Left ventricle myocardium inferior (tissue), 1 donor: ENCODE data around the gene ZNF714. TPM values are rescaled to one million over a fixed set of nuclear protein-coding genes. Genes with fewer than 3 reads are reported as not detected.

Experiments
- DNase-seq: peaks from one replicate; pipeline ENCODE4 v3.0.0-alpha.2; 2020
- H3K27ac ChIP-seq: fragments of 200-600 bp; replicated peaks from 2 replicates; pipeline ENCODE4 v1.8.0; 2021
- H3K27me3 ChIP-seq: fragments of 200-600 bp; 2 replicates; pipeline ENCODE4 v1.8.0; 2021; ENCODE audit warnings: low read depth
- H3K36me3 ChIP-seq: fragments of 200-600 bp; 2 replicates; pipeline ENCODE4 v1.8.0; 2021
- H3K4me1 ChIP-seq: fragments of 200-600 bp; 2 replicates; pipeline ENCODE4 v1.8.0; 2021
- H3K4me3 ChIP-seq: fragments of 200-600 bp; 2 replicates; pipeline ENCODE4 v1.8.0; 2021; ENCODE audit warnings: mild to moderate bottlenecking, moderate library complexity
- H3K9me3 ChIP-seq: fragments of 200-600 bp; replicated peaks from 2 replicates; pipeline ENCODE4 v1.8.0; 2021
- intact Hi-C: fragments of 100-400 bp; cut with micrococcal nuclease; formaldehyde crosslinking; loops from one replicate; pipeline ENCODE4 v1.11.0; 2022
- total RNA-seq: library from RNA; stranded (reverse); fragmentation: NEBNext Ultra II Directional; extraction: Animal tissue kit (Norgen Biotek cat#: 25700); gene quantifications from one replicate; pipeline ENCODE4 v1.2.1, GENCODE V29; 2021
- TF ChIP-seq, protein P1 (sequence below): fragments of 200-600 bp; IDR thresholded peaks from 2 replicates; pipeline ENCODE4 v1.8.0; 2021; ENCODE audit warnings: antibody characterized with exemption, mild to moderate bottlenecking, borderline replicate concordance
- donor health status: DM: no; HTN: yes; CAD: no; lungs with severe emphysema.

The ZNF714 gene
- total RNA-seq, 1 donor from 2014 or later, result 1.7 TPM

DNA sequence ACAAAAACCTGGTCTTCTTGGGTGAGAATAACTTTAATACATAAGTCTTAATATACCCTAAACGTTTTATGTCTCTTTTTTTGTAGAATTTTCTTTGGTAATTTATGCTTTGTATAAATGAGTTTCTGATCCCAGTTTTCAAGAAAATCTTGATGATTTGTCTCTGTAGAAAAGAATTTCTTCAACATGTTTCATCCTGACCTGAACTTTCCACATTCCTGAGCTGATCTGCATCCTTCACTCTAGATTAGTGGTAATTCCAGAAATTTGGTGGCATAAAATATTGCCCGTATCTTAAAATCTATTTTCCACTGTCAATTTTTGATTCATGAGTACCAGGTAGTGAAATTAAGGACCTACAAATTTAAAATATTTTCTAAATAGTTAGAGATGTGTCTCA lies 16.3 kb downstream of the ZNF714 start:
- no peak overlapping the region for H3K4me3 ChIP-seq
- intact Hi-C loops, result no loop called here
- TF ChIP-seq, protein P1, sequence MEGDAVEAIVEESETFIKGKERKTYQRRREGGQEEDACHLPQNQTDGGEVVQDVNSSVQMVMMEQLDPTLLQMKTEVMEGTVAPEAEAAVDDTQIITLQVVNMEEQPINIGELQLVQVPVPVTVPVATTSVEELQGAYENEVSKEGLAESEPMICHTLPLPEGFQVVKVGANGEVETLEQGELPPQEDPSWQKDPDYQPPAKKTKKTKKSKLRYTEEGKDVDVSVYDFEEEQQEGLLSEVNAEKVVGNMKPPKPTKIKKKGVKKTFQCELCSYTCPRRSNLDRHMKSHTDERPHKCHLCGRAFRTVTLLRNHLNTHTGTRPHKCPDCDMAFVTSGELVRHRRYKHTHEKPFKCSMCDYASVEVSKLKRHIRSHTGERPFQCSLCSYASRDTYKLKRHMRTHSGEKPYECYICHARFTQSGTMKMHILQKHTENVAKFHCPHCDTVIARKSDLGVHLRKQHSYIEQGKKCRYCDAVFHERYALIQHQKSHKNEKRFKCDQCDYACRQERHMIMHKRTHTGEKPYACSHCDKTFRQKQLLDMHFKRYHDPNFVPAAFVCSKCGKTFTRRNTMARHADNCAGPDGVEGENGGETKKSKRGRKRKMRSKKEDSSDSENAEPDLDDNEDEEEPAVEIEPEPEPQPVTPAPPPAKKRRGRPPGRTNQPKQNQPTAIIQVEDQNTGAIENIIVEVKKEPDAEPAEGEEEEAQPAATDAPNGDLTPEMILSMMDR, result no peak
- H3K27me3 ChIP-seq, result no peaks in the 10 kb centered on the region
- H3K9me3 ChIP-seq, result no peaks in the 10 kb centered on the region
- peaks cover 8% of the 10 kb centered on the region for H3K36me3 ChIP-seq
- H3K4me1 ChIP-seq, result no peaks in the 10 kb centered on the region
- no peak overlapping the region for H3K27ac ChIP-seq
- DNase-seq, result no peak

DNA sequence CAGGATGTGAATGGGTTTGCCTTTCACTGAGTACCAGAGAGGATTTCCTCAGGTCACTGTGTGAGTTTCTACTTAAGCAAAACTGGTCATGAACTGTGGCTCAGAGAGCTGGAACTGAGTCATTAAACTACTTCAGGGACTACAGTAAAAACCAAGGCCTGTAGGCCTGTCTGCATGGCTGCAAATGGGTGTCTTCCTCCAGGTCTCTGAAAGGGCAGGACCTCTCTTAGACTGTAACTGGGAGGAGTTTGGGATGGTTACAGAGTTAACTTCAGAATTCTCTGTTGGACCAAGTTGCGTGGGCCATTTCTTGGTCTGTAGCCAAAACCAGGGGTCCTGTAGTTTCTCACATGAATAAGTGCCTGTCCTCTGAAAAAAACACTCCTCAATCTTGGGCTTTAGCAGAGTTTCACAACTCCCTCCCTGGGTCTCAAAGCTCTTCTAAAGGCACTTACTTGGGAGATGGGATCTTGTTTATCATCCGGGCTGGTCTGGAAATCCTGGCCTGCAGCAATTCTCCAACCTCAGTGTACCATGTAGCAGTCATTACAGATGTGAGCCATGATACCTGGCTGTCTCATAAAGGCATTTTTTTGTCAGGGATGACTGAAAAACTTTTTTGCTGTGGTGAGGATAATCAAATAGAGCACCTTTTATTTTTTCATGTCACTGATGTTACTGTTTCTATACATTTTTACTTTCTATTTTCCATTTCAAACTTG lies 19.7 kb downstream of the ZNF714 start:
- TF ChIP-seq, protein P1, result no peak
- Histone ChIP-seq H3K36me3 (peaks cover 15% of the 10 kb centered on the region), H3K4me1 (no peaks in the 10 kb centered on the region), H3K4me3 (no peak overlapping the region), H3K27me3 (no peaks in the 10 kb centered on the region), H3K9me3 (no peaks in the 10 kb centered on the region), H3K27ac (no peak overlapping the region)
- DNase-seq, result no peak
- intact Hi-C loops, result no loop called here

DNA sequence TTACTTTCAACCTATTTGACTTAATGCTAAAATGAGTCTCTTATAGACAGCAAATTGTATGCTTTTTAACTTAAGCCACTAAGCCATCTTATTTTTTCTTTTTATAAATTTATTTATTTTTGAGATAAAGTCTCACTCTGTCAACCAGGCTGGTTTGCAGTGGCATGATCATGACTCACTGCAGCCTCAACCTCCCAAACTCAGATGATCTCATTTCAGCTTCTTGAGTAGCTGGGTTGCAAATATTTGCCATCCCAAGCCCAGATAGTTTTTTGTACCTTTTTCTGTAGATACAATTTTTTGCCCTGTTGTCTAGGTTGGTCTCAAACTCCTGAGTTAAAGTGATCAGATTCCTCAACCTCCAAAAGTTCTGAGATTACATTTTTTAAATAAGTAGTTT lies 27.1 kb downstream of the ZNF714 start:
- H3K4me1 ChIP-seq, result no peaks in the 10 kb centered on the region
- DNase-seq, result no peak
- no peak overlapping the region for H3K27ac ChIP-seq
- peaks cover 18% of the 10 kb centered on the region for H3K36me3 ChIP-seq
- H3K4me3 ChIP-seq, result no peak overlapping the region
- peaks cover 16% of the 10 kb centered on the region for H3K9me3 ChIP-seq
- TF ChIP-seq, protein P1, result no peak
- intact Hi-C loops, result no loop called here
- H3K27me3 ChIP-seq, result no peaks in the 10 kb centered on the region

DNA sequence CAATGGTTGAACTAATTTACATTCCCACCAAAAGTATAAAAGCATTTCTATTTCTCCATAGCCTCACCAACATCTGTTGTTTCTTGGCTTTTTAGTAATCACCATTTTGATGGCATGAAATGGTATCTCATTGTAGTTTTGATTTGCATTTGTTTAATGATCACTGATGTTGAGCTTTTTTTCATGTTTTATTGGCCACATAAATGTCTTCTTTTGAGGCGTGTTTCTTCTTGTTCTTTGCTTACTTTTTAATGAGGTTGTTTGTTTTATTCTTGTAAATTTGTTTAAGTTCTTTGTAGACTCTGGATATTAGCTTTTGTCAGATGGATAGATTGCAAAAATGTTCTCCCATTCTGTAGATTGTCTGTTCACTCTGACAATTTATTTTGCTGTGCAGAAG lies 28.2 kb downstream of the ZNF714 start:
- no peak overlapping the region for H3K27ac ChIP-seq
- intact Hi-C loops, result no loop called here
- no peak for DNase-seq
- TF ChIP-seq, protein P1, result no peak
- H3K4me3 ChIP-seq, result no peak overlapping the region
- no peaks in the 10 kb centered on the region for H3K4me1 ChIP-seq
- H3K27me3 ChIP-seq, result no peaks in the 10 kb centered on the region
- peaks cover 26% of the 10 kb centered on the region for H3K9me3 ChIP-seq
- H3K36me3 ChIP-seq, result peaks cover 24% of the 10 kb centered on the region

DNA sequence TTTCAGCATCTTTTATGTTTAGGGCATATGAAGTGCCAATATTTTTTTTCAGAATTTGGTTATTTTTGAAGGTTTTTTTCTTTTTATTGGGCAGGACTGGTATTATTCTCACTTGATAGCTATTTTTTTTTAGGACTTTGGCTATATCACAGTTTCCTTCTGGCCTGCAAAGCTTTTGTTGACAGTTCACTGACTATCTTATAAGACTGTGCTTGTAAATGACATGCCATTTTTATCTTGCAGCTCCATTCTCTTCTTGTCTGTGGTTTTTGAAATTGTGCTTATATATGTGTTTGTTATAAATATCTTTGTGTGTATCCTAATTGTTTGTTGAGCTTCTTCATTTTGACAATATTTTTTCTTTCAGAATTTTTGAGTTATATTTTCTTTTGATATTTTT lies 33.4 kb downstream of the ZNF714 start:
- DNase-seq, result no peak
- Histone ChIP-seq H3K9me3 (peaks cover 30% of the 10 kb centered on the region), H3K27ac (no peak overlapping the region), H3K27me3 (no peaks in the 10 kb centered on the region), H3K36me3 (peaks cover 42% of the 10 kb centered on the region), H3K4me3 (no peak overlapping the region), H3K4me1 (no peaks in the 10 kb centered on the region)
- TF ChIP-seq, protein P1, result no peak
- intact Hi-C loops, result no loop called here
